Activated CD4-positive, CD25-positive, alpha-beta regulatory T cell treated with anti-CD3 and anti-CD28 coated beads, Interleukin-2, amount 50 U/mL, for 24 hours (primary cell): ENCODE measurements around the gene HMX2.
"Not testable (repeated sequence)": the region's sequence is repeated elsewhere in the genome, so short reads cannot be mapped to it uniquely, and the experiment has no call there.

ENCODE experiments used
- ATAC-seq, 2 donors: fragments of 150-1000 bp; cut with Tn5 transposase; one replicate each; pipeline ENCODE4 v1.10.0; 2021; ENCODE audit warnings: mild to moderate bottlenecking in 1 of 2, moderate library complexity in 1 of 2

HMX2 gene

GRCh38 chr10:123153486-123154091, 5.7 kb downstream of the HMX2 start:
- no peak for ATAC-seq

DNA sequence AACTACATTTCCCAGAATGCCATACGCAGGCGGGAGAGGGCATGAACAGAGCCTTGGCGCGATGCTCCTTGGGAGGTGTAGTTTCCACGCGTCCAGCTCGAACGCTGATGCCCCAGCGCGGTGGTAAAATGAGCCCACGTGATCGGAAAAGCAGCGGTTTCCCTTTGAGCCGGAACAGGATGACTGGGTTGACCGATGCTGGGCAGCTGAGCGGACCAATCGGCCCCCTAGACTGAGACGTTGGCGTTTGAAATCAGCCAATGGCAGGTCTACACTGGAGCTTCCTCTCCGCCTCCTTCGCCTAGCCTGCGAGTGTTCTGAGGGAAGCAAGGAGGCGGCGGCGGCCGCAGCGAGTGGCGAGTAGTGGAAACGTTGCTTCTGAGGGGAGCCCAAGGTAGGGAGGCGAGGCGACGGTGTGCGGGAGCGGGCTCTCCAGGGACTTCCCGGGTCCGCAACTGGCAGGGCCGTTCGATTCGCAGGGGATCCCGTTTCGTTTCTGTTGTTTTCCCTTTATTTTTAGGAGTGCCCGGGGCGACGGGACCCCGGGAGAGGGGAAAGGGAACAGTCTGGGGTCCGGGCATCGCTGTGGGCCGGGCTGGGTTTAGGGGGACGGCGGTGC, 6.3 kb downstream of the HMX2 start, which contains the start of gene BUB3:
TSS of gene BUB3 (plus strand) at position 311 of the 619 bp plus-strand sequence. CDS start 516 bp downstream, outside the sequence.
- peak; percentile 93 to 94 for ATAC-seq

DNA sequence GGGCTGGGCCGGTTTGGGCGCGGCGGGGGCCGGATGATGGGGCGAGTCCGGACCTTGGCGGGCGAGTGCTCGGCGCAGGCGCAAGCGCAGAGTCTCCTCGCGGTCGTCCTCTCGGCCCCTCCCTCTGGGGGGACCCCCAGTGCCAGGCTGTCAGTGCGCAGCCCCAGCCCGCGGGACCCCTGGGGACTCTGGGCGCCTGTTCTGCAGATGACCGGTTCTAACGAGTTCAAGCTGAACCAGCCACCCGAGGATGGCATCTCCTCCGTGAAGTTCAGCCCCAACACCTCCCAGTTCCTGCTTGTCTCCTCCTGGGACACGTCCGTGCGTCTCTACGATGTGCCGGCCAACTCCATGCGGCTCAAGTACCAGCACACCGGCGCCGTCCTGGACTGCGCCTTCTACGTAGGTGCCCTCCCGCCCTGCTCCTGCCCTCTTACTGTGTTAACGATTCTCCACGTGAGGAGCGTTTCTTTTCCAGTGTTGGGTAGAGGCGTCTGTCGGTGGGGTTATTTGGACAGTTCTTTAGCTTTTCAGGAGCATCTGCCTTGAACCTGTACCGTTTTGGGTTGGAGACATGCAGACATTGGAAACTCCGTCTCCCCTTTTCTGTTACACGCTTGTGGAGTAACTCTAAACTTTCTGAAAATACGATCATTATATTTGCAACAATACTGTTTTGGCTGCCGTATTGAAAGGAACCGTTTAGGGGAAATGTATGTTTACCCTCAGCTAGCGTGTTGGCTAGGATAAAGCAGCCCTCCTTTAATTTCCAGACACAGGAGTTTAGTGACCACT, 7.0 kb downstream of the HMX2 start:
- peak; percentile 15 to 26 for ATAC-seq

GRCh38 chr10:123156078-123156477, 8.1 kb downstream of the HMX2 start:
- ATAC-seq: peak; percentile 2 to 4

- no peak for ATAC-seq
These were observed 9.3 kb downstream of the HMX2 start for GRCh38 chr10:123157210-123157609.

GRCh38 chr10:123158682-123159081, 10.7 kb downstream of the HMX2 start:
- no peak for ATAC-seq

DNA sequence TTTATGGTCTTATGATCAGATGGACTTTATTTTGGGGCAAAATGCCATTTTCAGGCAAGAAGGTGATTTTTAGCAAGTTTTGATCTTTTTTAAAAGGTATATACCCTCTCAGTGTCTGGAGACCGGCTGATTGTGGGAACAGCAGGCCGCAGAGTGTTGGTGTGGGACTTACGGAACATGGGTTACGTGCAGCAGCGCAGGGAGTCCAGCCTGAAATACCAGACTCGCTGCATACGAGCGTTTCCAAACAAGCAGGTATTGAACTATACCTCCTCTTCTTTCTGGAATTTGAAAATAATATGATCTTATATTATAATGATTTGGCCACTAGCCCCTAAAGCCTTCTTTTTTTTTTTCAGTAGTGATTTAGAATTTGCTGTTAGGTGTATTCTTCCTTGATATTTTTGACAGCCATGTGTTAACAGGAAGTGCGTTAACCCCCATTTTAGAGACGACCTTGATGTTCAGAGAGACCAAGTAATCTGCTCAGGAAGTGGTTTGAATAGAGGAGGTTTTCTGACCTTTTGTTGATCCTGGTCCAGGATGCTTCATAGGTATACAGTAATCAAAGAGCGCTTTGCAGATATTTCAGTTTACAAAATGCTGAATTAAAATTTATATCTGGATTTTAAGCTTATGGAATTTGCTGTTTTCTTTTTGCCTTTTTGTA, 12.5 kb downstream of the HMX2 start:
- peak; percentile 66 to 67 for ATAC-seq

- ATAC-seq: no peak
These were observed 16.4 kb downstream of the HMX2 start for GRCh38 chr10:123164319-123164718.

DNA sequence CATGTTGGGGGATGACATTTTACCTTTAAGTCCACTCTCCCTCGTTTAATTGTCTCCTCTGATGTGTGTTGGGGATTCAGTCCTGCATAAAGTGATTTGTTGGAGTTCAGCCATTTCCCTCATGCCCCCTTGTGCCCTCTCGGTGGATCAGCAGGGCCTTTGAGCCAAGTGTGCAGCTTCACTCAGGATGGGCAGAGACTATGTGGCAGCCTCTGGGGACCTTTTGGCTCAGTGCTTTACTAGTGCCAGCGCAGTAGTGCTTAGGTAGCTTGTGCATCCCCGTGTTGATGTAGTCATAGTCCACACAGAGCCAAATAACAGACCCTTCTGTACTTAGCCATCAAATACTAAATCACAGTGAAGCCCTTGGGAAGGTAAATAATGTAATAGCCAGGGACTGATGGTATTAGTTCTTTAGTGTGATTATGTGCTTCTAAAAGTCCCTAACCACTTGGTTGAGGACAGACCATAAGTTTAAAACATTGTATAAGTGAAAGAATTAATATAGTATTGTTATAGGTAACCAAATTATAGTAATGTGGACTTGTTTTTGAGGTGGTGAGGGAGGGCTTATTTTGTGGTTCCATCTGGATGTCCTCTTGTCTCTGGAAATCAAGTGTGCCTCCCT, 17.6 kb downstream of the HMX2 start:
- no peak for ATAC-seq

- ATAC-seq: no peak
These were observed 18.7 kb downstream of the HMX2 start for GRCh38 chr10:123166618-123167017.

DNA sequence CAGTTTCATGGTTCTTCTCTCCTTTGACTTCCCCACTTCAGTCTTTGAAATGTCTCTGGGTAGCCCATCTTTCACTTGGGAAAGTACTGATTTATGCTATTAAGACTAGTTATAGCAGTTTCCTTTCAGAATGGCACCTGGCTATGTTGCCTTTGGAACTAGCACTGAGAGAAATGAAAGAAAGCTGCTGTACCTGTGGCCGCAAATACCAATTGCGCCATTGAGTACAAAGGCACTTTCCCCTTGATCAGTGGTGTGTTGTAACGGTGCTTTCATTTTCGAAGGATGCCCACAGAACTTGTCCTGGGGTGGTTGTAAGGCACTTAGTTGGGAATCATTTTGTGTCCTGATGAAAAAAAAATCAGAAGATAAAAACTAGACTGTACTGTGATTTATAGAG, 23.0 kb downstream of the HMX2 start:
- no peak for ATAC-seq

GRCh38 chr10:123171616-123172015, 23.7 kb downstream of the HMX2 start:
- ATAC-seq: not testable (repeated sequence)

- ATAC-seq: no peak
These were observed 27.8 kb downstream of the HMX2 start for GRCh38 chr10:123175389-123176387.

DNA sequence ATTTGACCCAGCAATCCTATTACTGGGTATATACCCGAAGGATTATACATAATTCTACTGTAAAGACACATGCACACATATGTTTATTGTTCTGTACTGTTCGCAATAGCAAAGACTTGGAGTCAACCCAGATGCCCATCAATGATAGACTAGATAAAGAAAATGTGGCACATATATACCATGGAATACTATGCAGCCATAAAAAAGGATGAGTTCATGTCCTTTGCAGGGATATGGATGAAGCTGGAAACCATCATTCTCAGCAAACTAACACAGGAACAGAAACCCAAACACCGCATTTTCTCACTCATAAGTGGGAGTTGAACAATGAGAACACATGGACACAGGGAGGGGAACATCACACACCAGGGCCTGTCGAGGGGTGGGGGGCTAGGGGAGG, 30.5 kb downstream of the HMX2 start:
- ATAC-seq: not testable (repeated sequence)

DNA sequence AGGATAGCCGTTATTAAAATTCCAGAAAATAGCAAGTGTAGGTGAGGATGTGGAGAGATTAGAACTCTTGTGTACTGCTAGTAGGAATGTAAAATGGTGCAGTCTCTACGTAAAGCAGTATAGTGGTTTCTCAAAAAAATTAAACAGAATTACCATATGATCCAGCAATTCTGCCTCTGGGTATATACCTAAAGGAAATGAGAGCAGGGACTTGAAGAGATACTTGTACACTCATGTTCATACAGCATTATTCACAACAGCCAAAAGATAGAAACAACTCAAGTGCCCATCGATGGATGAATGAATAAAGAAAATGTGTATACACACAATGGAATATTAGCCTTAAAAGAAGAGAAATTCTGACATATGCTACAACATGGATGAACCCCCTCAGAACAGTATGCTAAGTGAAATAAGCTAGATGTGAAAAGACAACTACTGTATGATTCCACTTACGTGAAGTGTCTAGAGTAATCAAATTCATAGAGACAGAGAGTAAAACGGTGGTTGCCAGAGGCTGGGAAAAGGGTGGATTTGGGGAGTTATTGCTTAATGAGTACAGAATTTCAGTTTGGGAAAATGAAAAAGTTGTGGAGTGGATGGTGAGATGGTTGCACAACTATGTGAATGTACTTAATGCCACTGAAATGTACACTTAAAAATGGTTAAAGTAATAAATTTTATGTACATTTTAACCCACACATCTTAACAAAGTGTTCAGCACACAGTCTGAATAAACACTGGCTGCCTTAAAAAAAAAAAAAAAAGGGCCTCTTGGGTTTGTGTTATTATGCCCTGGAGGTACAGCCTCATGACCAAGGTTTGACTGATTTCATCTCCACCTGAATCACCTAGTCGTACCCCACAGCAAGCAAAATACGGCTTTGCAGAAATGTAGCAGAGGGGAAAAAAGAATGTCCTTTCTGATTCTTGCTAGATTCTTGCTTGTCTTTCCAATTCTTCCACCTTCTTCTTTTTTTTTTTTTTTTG, 32.5 kb downstream of the HMX2 start:
- ATAC-seq: no peak

DNA sequence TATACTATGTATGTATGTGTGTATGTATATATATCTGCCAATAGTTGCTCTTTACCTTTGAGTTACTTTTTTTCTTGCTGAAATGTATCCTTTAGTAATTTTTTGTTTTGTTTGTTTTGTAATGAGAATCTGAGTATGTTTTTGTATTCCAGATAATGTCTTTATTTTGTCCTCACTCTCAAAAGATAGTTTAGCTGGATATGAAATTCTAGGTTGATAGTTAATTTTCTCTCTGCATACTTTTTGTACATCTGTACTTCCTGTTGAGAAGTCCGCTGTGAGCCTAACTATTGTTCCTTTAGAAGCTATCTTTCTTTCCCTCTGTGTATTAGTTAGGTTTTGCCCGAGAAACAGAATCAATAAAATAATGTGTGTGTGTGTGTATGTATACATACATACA, 35.8 kb downstream of the HMX2 start:
- ATAC-seq: no peak

GRCh38 chr10:123187781-123188180, 39.8 kb downstream of the HMX2 start:
- ATAC-seq: no peak

DNA sequence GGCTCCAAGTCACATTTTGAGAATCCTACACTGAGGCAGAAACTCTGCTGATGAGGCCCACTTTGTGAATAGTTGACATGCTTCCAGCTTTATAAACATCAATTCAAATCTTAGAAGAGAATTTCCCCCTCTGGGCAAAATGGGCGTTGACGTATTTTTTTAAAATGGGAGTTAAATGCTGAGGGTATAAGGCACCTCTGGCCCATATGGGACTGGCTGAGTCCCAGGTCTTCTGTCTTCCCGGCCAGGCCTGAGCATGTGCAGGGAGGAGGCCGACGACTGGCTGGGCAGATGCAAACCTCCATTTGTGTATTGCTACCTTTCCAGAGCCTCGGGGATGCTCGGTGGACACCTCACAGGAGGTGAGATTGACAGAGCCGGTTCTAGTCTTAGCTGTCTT, 44.0 kb downstream of the HMX2 start:
- no peak for ATAC-seq

- no peak for ATAC-seq
These were observed 46.1 kb downstream of the HMX2 start for GRCh38 chr10:123194056-123194455.
